ENCODE measurements around the gene RPRD2. TPM values are rescaled to one million over a fixed set of nuclear protein-coding genes. Genes with fewer than 3 reads are reported as not detected.

Gene RPRD2
- total and polyA plus RNA-seq, 2 of the 4 experiments (the other 2 are of a cell fraction): 3.9 to 11.6 TPM

DNA sequence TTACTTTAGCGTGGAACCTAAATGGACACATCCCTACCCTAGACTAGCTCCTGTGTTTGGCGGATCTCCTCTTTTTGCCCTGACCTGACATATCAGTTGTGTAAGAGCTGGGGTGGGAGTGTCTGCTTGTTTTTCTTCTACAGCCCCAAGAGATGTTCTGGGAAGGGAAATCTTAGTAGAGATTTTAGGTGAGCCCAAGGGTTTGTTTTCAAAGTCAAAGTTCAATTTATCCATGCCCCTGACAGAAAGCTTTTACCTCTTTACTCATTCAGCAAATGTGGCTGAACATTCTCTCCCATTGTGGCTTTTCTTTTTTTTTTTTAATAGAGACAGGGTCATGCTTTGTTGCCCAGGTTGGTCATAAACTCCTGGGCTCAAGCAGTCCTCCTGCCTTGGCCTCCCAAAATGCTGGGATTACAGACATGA lies 116.0 kb downstream of the RPRD2 start:
- no peak overlapping the region for H3K14ac ChIP-seq (replicated peaks; ENCODE audit: low read depth, low read length)
- in situ Hi-C loops (cut with MboI; ENCODE audit: low sequenced_read_pairs): no loop called here
- no peak overlapping the region for H2AFZ ChIP-seq (replicated peaks; ENCODE audit: low read length, poor library complexity)
- H4K20me1 ChIP-seq (ENCODE audit: insufficient read depth, low read length): no peaks in the 10 kb centered on the region
- no peak overlapping the region for H3K9ac ChIP-seq (ENCODE audit: low read depth, low read length)
- H3K4me1 ChIP-seq (ENCODE audit: control insufficient read depth, insufficient read depth, low read length): peaks cover 7% of the 10 kb centered on the region
- H3K4me3 ChIP-seq (ENCODE audit: insufficient read depth, low read depth, low read length): no peak overlapping the region
- H3K4ac ChIP-seq (ENCODE audit: low read depth, low read length): no peak overlapping the region
- no peak overlapping the region for H3K27ac ChIP-seq (ENCODE audit: insufficient read depth, low read length)
- H3K79me1 ChIP-seq (ENCODE audit: low read depth in 1 of 2, low read length in 2 of 2): peaks cover under 1 to 8% of the 10 kb centered on the region in 2 experiments; a peak in 1 of 4 replicates
- H3K56ac ChIP-seq (ENCODE audit: extremely low read depth, insufficient read depth, low read length): no peak overlapping the region
- ChIA-PET POLR2A (ENCODE audit: unreplicated experiment) (no interaction called here), CTCF (interaction anchor here (0.6 kb wide), 2 partner anchors 15 to 143 kb away, joined by 3 read pairs; no protein-coding TSS in a partner anchor)
- no peak overlapping the region for H4K5ac ChIP-seq (ENCODE audit: low read depth, low read length)
- no peak overlapping the region for H2BK20ac ChIP-seq (ENCODE audit: low read depth, low read length)
- no peak overlapping the region for H3K4me2 ChIP-seq (ENCODE audit: low read depth, low read length)
- H2AK9ac ChIP-seq (replicated peaks; ENCODE audit: low read depth, low read length, poor library complexity): no peak overlapping the region
- H3K9me1 ChIP-seq (ENCODE audit: insufficient read depth, low read length): peaks cover 8% of the 10 kb centered on the region
- ATAC-seq (ENCODE audit: low read depth) (no peak), DNase-seq (no peak)
- dilution Hi-C loops (cut with HindIII; ENCODE audit: low sequenced_read_pairs, unreplicated experiment): no loop called here
- H2BK15ac ChIP-seq (ENCODE audit: low read depth, low read length): no peak overlapping the region
- intact Hi-C loops (cut with micrococcal nuclease): no loop called here
- no peak overlapping the region for H4K8ac ChIP-seq (ENCODE audit: low read depth in 2 of 2, low read length in 2 of 2)
- H2BK120ac ChIP-seq (ENCODE audit: low read depth, low read length): no peak overlapping the region
- no peaks in the 10 kb centered on the region for H3K36me3 ChIP-seq (ENCODE audit: control insufficient read depth, insufficient read depth, low read length)
- no peak for TF ChIP-seq RFX5 (IDR thresholded peaks at IDR 0.05; ENCODE audit: low read depth, low read length)
- TF ChIP-seq, protein P1, sequence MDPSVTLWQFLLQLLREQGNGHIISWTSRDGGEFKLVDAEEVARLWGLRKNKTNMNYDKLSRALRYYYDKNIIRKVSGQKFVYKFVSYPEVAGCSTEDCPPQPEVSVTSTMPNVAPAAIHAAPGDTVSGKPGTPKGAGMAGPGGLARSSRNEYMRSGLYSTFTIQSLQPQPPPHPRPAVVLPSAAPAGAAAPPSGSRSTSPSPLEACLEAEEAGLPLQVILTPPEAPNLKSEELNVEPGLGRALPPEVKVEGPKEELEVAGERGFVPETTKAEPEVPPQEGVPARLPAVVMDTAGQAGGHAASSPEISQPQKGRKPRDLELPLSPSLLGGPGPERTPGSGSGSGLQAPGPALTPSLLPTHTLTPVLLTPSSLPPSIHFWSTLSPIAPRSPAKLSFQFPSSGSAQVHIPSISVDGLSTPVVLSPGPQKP (IDR thresholded peaks at IDR 0.05; ENCODE audit: borderline replicate concordance, low read depth, low read length): no peak
- TF ChIP-seq SMC3 (IDR thresholded peaks at IDR 0.05; ENCODE audit: low read depth, low read length): no peak
- TF ChIP-seq, protein P2, sequence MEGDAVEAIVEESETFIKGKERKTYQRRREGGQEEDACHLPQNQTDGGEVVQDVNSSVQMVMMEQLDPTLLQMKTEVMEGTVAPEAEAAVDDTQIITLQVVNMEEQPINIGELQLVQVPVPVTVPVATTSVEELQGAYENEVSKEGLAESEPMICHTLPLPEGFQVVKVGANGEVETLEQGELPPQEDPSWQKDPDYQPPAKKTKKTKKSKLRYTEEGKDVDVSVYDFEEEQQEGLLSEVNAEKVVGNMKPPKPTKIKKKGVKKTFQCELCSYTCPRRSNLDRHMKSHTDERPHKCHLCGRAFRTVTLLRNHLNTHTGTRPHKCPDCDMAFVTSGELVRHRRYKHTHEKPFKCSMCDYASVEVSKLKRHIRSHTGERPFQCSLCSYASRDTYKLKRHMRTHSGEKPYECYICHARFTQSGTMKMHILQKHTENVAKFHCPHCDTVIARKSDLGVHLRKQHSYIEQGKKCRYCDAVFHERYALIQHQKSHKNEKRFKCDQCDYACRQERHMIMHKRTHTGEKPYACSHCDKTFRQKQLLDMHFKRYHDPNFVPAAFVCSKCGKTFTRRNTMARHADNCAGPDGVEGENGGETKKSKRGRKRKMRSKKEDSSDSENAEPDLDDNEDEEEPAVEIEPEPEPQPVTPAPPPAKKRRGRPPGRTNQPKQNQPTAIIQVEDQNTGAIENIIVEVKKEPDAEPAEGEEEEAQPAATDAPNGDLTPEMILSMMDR (conservative IDR thresholded peaks at IDR 0.05; ENCODE audit: low read depth, low read length): no peak
- no CpG with 5 or more reads among the region's 2 CpGs for WGBS, 2 experiments (ENCODE audit: extremely low coverage in 2 of 2, insufficient read length in 1 of 2)
- H3K27me3 ChIP-seq (ENCODE audit: control insufficient read depth, insufficient read depth, low read length): no peaks in the 10 kb centered on the region
- no peaks in the 10 kb centered on the region for H3K9me3 ChIP-seq (ENCODE audit: control insufficient read depth, insufficient read depth, low read length)
- BruUV-seq (replicated peaks): no TSS peak
- H3K23ac ChIP-seq (ENCODE audit: low read depth, low read length): no peak overlapping the region
- no peak overlapping the region for H2AK5ac ChIP-seq (ENCODE audit: low read depth, low read length)
- no peak overlapping the region for H2BK5ac ChIP-seq (ENCODE audit: low read depth, low read length, poor library complexity, severe bottlenecking)
- no peak overlapping the region for H3K18ac ChIP-seq (ENCODE audit: low read depth, low read length)
- no peak overlapping the region for H4K91ac ChIP-seq (ENCODE audit: insufficient read depth, low read depth, low read length)

All from IMR-90 (cell line).